PFSK-1 (cell line): Measurements from ENCODE around the gene SLC5A9.

Source experiments
- POLR2AphosphoS5 ChIP-seq: IDR thresholded peaks from 2 replicates; pipeline ENCODE4 v1.6.1; 2012; ENCODE audit warnings: low read depth, mild to moderate bottlenecking, control low read depth, low read length, moderate library complexity
- SIN3A ChIP-seq: IDR thresholded peaks from 2 replicates; pipeline ENCODE4 v1.6.1; 2012; ENCODE audit warnings: mild to moderate bottlenecking, low read length, moderate library complexity, borderline replicate concordance; ENCODE audit not compliant: insufficient read depth
- TAF1 ChIP-seq: IDR thresholded peaks from 2 replicates; pipeline ENCODE4 v1.6.1; 2012; ENCODE audit warnings: low read length, control low read depth, borderline replicate concordance; ENCODE audit not compliant: insufficient read depth

DNA sequence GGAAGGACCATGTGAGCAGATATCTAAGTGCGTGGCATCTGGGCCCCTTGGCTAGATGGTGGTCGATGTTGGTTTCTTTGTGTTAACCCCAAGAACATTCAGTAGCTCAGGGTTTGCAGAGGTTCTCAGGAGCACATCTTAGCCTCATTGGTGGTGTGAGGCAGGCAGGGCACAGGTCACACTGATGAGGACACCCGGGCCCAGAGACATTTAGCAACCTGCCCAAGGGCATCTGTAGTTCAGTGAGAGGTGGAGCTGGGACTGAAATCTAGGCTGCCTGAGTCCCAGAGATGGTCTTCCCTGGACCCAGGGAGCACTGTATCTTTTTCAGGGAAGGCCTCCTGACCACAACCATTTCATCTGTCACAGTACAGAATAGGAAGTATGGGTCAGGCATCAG is 859 bp upstream of the SLC5A9 start:
- TF ChIP-seq POLR2AphosphoS5 (no peak), SIN3A (no peak), TAF1 (no peak)
